ENCODE measurements around the gene RNF166.

Gene RNF166

DNA sequence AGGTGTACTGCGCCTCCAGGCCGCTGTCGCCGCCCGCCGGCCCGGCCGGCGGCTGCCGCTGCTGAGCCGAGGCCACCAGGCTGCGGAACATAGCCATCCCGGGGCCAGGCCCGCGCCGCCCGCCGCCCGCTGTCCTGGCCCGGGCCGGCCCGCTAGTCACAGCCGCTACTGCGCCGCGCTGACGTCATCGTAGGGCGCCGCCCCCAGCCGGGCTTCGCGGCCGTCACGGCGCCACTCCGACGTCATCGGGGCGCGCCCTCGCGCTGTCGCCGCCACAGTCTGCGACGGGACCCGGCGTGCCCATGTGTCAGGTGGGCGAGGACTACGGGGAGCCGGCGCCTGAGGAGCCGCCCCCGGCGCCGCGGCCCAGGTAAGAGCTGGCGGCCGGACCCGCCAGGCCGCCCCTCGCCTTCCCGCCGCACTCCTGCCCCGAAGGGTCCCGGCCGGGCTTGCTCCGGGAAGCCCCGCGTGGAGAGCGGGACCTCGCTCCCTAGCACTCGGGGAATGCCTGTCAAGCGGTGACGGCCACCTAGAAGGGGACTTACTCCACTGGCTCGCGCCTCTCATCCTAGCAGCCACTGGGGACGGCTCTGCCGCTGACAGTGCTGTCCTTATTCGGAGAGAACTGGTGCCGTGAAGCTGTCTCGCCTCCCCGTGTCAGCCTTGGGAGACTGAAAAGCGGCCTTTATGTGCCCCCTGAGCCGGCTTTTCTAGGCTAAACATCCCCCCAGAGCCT lies at the start of gene RNF166, which contains the start of gene CTU2:
RNF166 (minus strand) TSS at position 180 of the 736 bp plus-strand sequence; CDS start at position 97, 83 bp downstream.
CTU2 (plus strand) TSS at position 275 of the 736 bp plus-strand sequence; CDS start at position 303, 28 bp downstream.
- DNase-seq = peak; percentile 39

- no peak for DNase-seq
These were observed 48.9 kb upstream of the RNF166 start for GRCh38 chr16:88754912-88755744.

DNA sequence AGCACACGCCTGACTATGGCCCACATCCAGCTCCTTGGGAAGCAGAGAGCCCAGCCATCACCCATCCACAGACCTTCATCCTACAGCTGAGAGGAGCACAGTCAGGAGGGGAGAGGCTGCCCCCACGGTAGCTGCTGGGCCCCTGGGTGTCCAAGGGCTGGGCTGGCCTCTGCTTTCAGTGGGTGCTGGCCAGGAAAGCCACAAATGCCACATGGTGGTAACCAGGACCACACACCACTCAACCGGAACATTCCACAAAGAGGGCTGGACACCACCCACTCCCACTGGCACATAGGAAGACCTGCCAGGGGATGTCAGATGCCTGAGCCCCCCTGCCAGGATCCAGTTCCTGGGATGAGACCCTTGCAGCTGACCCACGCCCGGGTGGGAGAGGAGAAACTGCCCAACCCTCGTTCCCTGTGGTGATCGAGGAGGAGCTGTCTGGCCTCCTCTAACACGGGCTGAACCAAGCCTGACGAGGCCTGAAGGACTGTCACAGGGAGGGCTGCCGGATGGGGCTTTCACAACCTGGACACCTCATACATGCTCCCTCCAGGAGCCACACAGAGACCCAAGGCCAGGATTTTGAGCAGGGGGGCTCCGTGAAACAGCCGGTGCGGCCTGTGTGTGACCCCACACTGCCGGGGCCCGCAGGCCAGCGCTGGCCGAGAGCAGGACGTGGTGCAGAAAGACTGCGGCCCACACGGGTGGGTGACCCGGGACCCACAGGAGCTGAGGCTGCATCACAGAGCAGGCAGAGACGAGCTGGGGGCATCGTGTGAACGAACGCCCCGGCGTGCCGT lies 48.1 kb upstream of the RNF166 start:
- DNase-seq = no peak

DNA sequence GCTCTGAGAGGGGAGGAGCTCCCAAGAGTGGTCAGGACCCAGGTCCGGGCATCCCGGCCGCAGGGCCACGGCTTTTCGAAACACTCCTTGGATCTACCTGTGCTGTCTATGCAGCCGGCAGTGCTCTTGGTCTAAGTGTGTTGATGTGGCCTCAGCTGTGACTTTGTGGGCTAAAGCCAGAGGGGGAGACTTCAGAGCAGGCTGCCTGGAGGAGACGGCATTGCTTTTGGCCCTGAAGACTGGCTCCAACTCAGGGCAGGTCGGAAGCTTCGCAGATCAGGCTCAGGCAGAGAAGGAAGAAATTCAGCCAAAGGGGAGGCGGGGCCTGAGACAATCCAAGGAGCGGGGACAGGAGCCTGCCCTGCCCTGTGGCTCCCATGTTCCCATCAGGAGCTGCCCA lies 47.4 kb upstream of the RNF166 start:
- no peak for DNase-seq

DNA sequence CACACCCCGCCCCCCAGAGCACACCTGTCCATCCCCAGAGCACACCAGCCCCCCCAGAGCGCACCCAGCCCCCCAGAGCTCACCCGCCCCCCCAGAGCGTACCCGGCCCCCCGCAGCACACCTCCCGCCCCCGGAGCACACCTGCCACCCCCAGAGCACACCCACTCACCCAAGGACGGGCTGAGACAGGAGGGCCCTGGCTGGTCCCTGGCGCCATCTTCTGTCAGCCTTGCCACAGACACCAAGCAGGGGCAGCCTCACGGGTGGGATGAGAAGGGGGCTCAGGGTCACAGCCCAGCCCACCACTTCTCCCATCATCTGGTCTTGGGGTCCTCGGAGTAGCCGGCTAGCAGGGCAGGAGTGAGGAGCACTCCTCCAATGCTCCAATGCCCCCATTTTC lies 47.0 kb upstream of the RNF166 start:
- no peak for DNase-seq

DNA sequence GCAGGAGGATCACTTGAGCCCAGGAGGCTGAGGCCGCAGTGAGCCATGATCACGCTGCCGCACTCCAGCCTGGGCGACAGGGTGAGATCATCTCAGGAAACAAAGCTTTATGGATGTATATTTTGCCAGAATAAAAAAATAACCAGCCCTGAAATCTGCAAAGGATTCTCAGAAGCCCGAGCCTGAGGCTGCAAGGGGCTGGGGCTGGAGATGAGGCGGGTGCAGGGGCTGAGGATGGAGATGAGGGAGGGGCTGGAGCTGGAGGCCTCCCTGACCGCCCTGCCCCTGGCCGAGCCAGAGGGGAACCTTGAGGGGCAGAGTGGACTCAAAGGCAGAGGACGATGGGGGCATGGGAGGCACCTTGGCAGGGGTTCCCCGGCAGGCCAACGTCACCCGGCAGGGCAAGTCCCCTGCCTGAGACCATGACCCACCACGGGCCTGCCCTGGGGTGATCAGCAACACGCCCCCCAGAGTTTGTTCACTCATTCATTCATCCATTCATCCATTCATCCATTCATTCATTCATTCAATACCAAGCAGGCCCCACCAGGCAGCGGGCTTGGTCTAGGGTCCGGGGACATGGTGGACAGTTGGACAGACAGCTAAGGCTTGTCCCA lies 46.3 kb upstream of the RNF166 start:
- no peak for DNase-seq

DNA sequence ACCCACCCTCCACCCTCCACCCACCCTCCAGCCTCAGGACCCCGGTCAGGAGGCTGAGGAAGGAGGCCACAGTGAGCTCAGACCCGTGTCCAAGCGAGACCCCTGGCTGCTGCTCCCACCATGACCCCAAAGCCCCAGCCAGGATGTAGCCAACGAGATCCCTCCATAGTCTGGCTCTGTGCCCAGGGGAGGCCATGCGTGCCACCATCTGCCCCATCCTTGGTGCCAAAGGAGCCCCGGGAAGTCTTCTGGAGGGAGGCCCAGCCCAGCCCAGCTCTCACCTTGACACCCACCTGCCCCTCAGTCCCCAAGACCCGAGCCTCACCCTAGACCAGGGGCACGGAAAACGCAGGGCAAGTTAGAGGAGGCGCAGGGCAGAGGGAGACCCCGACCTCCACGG lies 44.6 kb upstream of the RNF166 start:
- DNase-seq = no peak

DNA sequence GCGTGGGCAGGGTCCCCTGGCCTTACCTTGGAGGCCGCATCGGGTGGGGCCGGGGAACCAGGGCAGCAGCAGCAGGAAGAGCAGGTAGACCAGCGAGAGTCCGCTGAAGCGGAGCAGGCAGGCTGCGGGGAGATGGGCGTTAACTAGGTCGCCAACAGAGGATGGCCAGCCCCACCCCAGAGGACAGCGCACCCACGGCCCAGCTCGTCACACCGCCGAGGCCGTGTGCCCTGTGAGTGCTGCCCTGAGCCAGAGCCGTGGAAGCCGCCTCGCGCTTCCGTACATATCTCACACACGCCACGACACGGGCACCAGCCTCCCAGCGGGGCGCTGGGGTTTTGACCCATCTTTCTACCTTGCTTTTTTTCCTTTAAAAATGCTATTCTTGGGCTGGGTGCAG lies 43.1 kb upstream of the RNF166 start:
- no peak for DNase-seq

- DNase-seq = no peak
These were observed 42.2 kb upstream of the RNF166 start for GRCh38 chr16:88748364-88748763.

DNA sequence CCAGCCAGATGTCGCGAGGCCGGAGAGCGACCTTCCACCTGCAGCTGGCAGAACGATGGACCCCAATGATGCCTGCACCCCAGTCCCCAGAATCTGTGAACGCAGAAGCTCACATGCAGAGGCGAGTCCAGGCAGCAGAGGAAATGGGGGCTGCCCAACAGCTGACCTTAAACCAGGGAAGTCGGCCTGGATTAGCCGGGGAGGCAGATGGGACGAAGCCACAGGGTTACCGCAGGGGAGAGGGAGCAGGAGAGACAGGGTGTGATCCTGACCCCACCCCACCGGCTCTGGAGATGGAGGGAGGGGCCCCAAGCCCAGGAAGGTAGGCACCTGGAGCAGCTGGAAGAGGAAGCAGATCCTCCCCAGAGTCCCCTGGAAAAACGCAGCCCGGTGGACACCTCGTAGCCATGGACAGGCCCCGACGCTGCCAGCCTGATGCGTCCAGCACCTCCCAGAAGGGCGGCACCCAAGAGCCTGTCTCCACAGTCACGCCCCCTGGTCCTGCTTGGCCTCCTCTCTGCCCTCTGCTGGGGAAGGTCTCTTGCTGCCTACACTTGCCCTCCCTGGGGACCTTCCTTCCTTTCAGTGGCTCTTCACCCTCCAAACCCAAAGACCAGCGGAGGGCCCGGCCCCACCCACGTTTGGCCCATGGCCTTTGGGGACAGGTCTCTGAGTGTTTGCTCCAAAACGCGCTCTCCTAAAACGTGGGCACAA lies 41.5 kb upstream of the RNF166 start:
- no peak for DNase-seq

GRCh38 chr16:88746506-88746905 lies 40.3 kb upstream of the RNF166 start:
- no peak for DNase-seq

DNA sequence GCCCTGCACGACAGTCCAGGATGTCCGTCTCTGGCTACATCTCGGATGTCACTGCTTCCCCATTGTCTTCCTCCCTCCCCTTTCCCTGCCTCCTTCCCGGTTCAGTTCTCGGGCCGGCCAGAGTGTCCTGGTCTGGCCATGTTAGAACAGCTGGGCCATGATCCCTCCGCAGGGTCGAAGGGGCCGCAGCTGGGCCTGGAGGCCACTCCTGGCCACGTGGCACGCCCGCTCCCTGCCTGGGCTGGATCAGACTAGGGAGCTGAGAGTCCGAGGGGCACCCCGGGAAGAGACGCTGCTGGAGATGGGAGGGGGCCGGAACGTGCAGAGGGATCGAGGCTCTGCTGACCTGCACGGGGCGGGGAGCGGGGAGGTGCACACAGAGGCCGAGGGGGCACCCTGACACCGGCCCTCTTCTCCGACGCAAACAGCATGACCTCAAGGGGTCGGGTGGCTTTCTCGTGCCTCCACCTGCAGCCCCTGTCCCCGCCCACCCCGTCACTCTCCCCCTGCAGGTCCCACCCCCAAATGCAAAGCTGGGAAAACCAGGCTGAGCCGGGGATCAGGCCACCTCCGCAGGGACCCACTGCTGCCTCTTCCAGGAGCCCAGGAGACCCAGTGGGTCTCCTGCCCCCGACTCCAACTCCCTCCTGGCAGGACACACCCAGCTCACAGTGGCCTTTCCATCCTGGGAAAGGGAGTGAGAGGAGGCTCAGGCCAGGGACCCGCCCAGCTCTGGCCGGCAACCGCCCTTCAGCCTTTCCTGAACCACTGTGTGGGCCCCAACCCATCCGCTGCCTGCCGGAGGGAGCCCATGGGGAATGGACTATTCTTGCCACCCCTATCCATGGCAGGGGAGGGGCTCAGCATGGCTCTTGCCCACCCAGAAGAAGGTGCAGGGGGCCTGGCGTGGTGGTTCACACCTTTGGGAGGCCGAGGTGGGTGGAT lies 38.6 kb upstream of the RNF166 start:
- DNase-seq = no peak

GRCh38 chr16:88743693-88744576 lies 37.7 kb upstream of the RNF166 start:
- peak; percentile 34 for DNase-seq

- no peak for DNase-seq
These were observed 36.8 kb upstream of the RNF166 start for GRCh38 chr16:88742896-88743605.

- no peak for DNase-seq
These were observed 35.2 kb upstream of the RNF166 start for GRCh38 chr16:88741368-88741767.

- DNase-seq = no peak
These were observed 34.5 kb upstream of the RNF166 start for GRCh38 chr16:88740727-88741055.

DNA sequence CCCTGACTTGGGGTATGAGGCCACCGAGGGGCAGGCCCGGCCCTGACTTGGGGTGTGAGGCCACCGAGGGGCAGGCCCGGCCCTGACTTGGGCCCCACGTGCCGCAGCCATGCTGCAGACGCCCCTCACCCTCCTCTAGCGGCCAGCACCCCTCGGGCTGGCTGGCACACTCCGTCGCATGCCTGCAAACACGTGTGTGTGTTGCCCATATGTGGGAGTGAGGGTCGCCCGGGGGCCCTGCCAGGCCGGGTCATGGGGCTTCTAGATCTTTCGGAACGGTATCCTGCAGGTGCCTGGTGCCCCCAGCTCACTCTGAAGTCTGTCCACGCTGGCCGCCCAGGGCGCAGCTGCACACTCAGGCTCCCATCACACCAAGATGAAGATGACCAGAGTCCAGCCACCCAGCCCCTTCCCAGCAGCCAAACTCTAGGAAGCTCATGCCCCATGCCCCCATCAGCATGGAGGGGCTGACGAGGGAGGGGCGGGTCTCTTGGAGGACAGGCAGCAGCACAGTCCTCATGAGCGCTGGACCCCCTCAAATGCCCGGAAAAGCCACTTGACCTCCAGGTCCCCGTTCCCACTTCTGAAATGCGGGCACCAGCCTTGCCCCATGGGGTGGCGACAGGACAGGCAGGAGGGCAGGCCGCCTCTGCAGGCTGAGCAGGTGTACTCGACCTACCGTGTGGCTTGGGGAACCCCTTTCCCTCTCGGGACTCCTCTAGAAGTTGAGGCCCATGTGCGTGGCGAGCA lies 33.9 kb upstream of the RNF166 start:
- no peak for DNase-seq

DNA sequence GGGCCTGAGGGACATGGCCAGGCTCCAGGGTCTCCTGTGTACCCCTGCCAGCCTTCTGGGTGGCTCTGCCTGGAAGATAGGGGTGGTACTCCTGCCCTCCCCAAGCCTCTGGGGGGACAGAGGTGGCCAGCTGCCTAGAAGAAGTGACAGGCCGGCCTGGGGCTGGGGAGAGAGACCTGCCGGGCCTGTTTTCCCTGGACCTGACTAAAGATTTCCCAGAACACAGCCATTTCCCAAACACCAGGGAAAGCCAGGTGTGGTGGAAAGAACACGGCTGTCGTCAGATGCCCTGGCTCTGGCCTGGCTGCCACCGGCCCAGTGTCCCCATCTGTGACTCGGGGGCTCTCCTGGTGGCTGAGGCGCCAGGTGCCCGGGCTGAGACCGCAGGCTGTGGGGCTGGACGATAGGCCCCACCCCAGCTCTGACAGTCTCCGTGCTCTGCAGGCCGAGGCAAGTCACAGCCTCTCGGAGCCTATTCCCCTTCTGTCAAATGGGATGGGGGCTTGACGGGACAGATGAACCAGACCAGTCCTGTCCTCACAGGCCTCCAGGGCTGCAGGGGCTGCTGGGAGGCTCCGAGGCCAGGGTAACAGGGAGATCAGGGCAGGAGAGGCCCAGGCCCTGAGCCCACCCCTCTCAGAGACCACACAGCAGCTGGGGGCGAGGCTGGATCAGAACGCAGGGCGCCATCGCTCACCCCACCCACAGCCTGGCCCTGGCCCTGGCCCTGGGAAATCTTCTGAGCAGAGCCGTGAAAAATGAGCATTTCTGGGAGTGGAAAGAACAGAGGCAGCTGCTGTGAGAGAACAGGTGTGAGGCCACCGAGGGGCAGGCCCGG lies 33.1 kb upstream of the RNF166 start:
- DNase-seq = no peak
